Activated naive CD4-positive, alpha-beta T cell treated with anti-CD3 and anti-CD28 coated beads, Interleukin-2, amount 50 U/mL, for 24 hours (primary cell): ENCODE results near the gene LTBP1.
"Not testable (repeated sequence)": the region's sequence is repeated elsewhere in the genome, so short reads cannot be mapped to it uniquely, and the experiment has no call there.

Experiments used
- H3K27ac Mint-ChIP-seq: one replicate; pipeline ENCODE4 v1.8.0; 2021; ENCODE audit warnings: mild to moderate bottlenecking, mixed read lengths
- H3K27me3 Mint-ChIP-seq: one replicate; pipeline ENCODE4 v1.8.0; 2021; ENCODE audit warnings: mixed read lengths
- H3K36me3 Mint-ChIP-seq: one replicate; pipeline ENCODE4 v1.8.0; 2021; ENCODE audit warnings: mixed read lengths
- H3K4me1 Mint-ChIP-seq: one replicate; pipeline ENCODE4 v1.8.0; 2021; ENCODE audit warnings: mixed read lengths
- H3K4me3 Mint-ChIP-seq: one replicate; pipeline ENCODE4 v1.8.0; 2021; ENCODE audit warnings: mild to moderate bottlenecking, mixed read lengths
- H3K9me3 Mint-ChIP-seq: one replicate; pipeline ENCODE4 v1.8.0; 2021; ENCODE audit warnings: mixed read lengths

The LTBP1 gene

GRCh38 chr2:33419581-33420200 is 472.9 kb downstream of the LTBP1 start:
- peaks cover 1% of the 10 kb centered on the region for H3K27me3 Mint-ChIP-seq
- H3K4me1 Mint-ChIP-seq: no peaks in the 10 kb centered on the region
- no peaks in the 10 kb centered on the region for H3K9me3 Mint-ChIP-seq
- no peak overlapping the region for H3K27ac Mint-ChIP-seq
- H3K36me3 Mint-ChIP-seq: no peaks in the 10 kb centered on the region
- H3K4me3 Mint-ChIP-seq: no peak overlapping the region

- H3K9me3 Mint-ChIP-seq: no peaks in the 10 kb centered on the region
- H3K4me1 Mint-ChIP-seq: no peaks in the 10 kb centered on the region
- H3K27ac Mint-ChIP-seq: no peak overlapping the region
- H3K4me3 Mint-ChIP-seq: no peak overlapping the region
- H3K27me3 Mint-ChIP-seq: peaks cover 1% of the 10 kb centered on the region
- H3K36me3 Mint-ChIP-seq: no peaks in the 10 kb centered on the region
Measured at GRCh38 chr2:33420726-33421125, 474.0 kb downstream of the LTBP1 start.

GRCh38 chr2:33421820-33422219 is 475.1 kb downstream of the LTBP1 start:
- H3K36me3 Mint-ChIP-seq: no peaks in the 10 kb centered on the region
- peaks cover 1% of the 10 kb centered on the region for H3K27me3 Mint-ChIP-seq
- no peaks in the 10 kb centered on the region for H3K9me3 Mint-ChIP-seq
- no peaks in the 10 kb centered on the region for H3K4me1 Mint-ChIP-seq
- H3K27ac Mint-ChIP-seq: no peak overlapping the region
- H3K4me3 Mint-ChIP-seq: no peak overlapping the region

GRCh38 chr2:33425161-33425560 is 478.4 kb downstream of the LTBP1 start:
- Mint-ChIP-seq H3K27ac (no peak overlapping the region), H3K27me3 (peaks cover 1% of the 10 kb centered on the region), H3K4me1 (no peaks in the 10 kb centered on the region), H3K9me3 (no peaks in the 10 kb centered on the region), H3K36me3 (no peaks in the 10 kb centered on the region), H3K4me3 (no peak overlapping the region)

GRCh38 chr2:33425586-33426031 is 478.9 kb downstream of the LTBP1 start:
- no peak overlapping the region for H3K27ac Mint-ChIP-seq
- no peaks in the 10 kb centered on the region for H3K9me3 Mint-ChIP-seq
- H3K4me3 Mint-ChIP-seq: no peak overlapping the region
- no peaks in the 10 kb centered on the region for H3K36me3 Mint-ChIP-seq
- H3K4me1 Mint-ChIP-seq: no peaks in the 10 kb centered on the region
- H3K27me3 Mint-ChIP-seq: peaks cover 1% of the 10 kb centered on the region

- H3K4me3 Mint-ChIP-seq: no peak overlapping the region
- no peaks in the 10 kb centered on the region for H3K4me1 Mint-ChIP-seq
- no peak overlapping the region for H3K27ac Mint-ChIP-seq
- no peaks in the 10 kb centered on the region for H3K36me3 Mint-ChIP-seq
- peaks cover 3% of the 10 kb centered on the region for H3K27me3 Mint-ChIP-seq
- no peaks in the 10 kb centered on the region for H3K9me3 Mint-ChIP-seq
Measured at GRCh38 chr2:33426666-33427231, 480.0 kb downstream of the LTBP1 start.

GRCh38 chr2:33430077-33430476 is 483.3 kb downstream of the LTBP1 start:
- no peak overlapping the region for H3K27ac Mint-ChIP-seq

GRCh38 chr2:33430856-33431255 is 484.1 kb downstream of the LTBP1 start:
- no peaks in the 10 kb centered on the region for H3K36me3 Mint-ChIP-seq
- H3K4me1 Mint-ChIP-seq: no peaks in the 10 kb centered on the region
- peaks cover 6% of the 10 kb centered on the region for H3K27me3 Mint-ChIP-seq
- no peaks in the 10 kb centered on the region for H3K9me3 Mint-ChIP-seq
- H3K27ac Mint-ChIP-seq: no peak overlapping the region
- H3K4me3 Mint-ChIP-seq: no peak overlapping the region

More at GRCh38 chr2:33430077-33430476, 483.3 kb downstream of the LTBP1 start:
- peaks cover 6% of the 10 kb centered on the region for H3K27me3 Mint-ChIP-seq
- no peaks in the 10 kb centered on the region for H3K9me3 Mint-ChIP-seq
- no peak overlapping the region for H3K4me3 Mint-ChIP-seq
- no peaks in the 10 kb centered on the region for H3K36me3 Mint-ChIP-seq
- no peaks in the 10 kb centered on the region for H3K4me1 Mint-ChIP-seq

- H3K27ac Mint-ChIP-seq: no peak overlapping the region
- no peaks in the 10 kb centered on the region for H3K36me3 Mint-ChIP-seq
- no peaks in the 10 kb centered on the region for H3K4me1 Mint-ChIP-seq
- H3K4me3 Mint-ChIP-seq: no peak overlapping the region
- peaks cover 6% of the 10 kb centered on the region for H3K27me3 Mint-ChIP-seq
- no peaks in the 10 kb centered on the region for H3K9me3 Mint-ChIP-seq
Measured at GRCh38 chr2:33432871-33433270, 486.1 kb downstream of the LTBP1 start.

- Mint-ChIP-seq H3K4me3 (no peak overlapping the region), H3K27me3 (peaks cover 4% of the 10 kb centered on the region), H3K36me3 (no peaks in the 10 kb centered on the region), H3K9me3 (no peaks in the 10 kb centered on the region), H3K27ac (no peak overlapping the region), H3K4me1 (no peaks in the 10 kb centered on the region)
Measured at GRCh38 chr2:33433279-33434235, 486.8 kb downstream of the LTBP1 start.

- no peak overlapping the region for H3K27ac Mint-ChIP-seq
- peaks cover 1% of the 10 kb centered on the region for H3K36me3 Mint-ChIP-seq
- H3K9me3 Mint-ChIP-seq: no peaks in the 10 kb centered on the region
- H3K4me3 Mint-ChIP-seq: no peak overlapping the region
- no peaks in the 10 kb centered on the region for H3K4me1 Mint-ChIP-seq
- H3K27me3 Mint-ChIP-seq: peaks cover 6% of the 10 kb centered on the region
Measured at GRCh38 chr2:33435518-33435917, 488.8 kb downstream of the LTBP1 start.

GRCh38 chr2:33436083-33436482 is 489.3 kb downstream of the LTBP1 start:
- Mint-ChIP-seq H3K9me3 (no peaks in the 10 kb centered on the region), H3K4me1 (no peaks in the 10 kb centered on the region), H3K36me3 (peaks cover 1% of the 10 kb centered on the region), H3K4me3 (no peak overlapping the region), H3K27me3 (peaks cover 4% of the 10 kb centered on the region), H3K27ac (no peak overlapping the region)

GRCh38 chr2:33437297-33437696 is 490.5 kb downstream of the LTBP1 start:
- H3K36me3 Mint-ChIP-seq: peaks cover 1% of the 10 kb centered on the region
- no peaks in the 10 kb centered on the region for H3K9me3 Mint-ChIP-seq
- H3K27me3 Mint-ChIP-seq: peaks cover 5% of the 10 kb centered on the region
- H3K27ac Mint-ChIP-seq: no peak overlapping the region
- no peak overlapping the region for H3K4me3 Mint-ChIP-seq
- H3K4me1 Mint-ChIP-seq: no peaks in the 10 kb centered on the region

GRCh38 chr2:33437815-33438214 is 491.1 kb downstream of the LTBP1 start:
- Mint-ChIP-seq H3K4me1 (no peaks in the 10 kb centered on the region), H3K27me3 (peaks cover 5% of the 10 kb centered on the region), H3K9me3 (no peaks in the 10 kb centered on the region), H3K4me3 (no peak overlapping the region), H3K36me3 (peaks cover 1% of the 10 kb centered on the region), H3K27ac (no peak overlapping the region)

GRCh38 chr2:33441235-33441810 is 494.6 kb downstream of the LTBP1 start:
- Mint-ChIP-seq H3K27me3 (peaks cover 5% of the 10 kb centered on the region), H3K27ac (no peak overlapping the region), H3K4me3 (no peak overlapping the region), H3K9me3 (no peaks in the 10 kb centered on the region), H3K36me3 (peaks cover 1% of the 10 kb centered on the region), H3K4me1 (no peaks in the 10 kb centered on the region)

- H3K4me1 Mint-ChIP-seq: not testable (repeated sequence)
Measured at GRCh38 chr2:33442052-33442451, 495.3 kb downstream of the LTBP1 start.

More at GRCh38 chr2:33442052-33442451, 495.3 kb downstream of the LTBP1 start:
- not testable (repeated sequence) for H3K36me3 Mint-ChIP-seq, H3K27ac Mint-ChIP-seq, H3K27me3 Mint-ChIP-seq, H3K4me3 Mint-ChIP-seq, H3K9me3 Mint-ChIP-seq
